ENCODE results near the gene B9D2.

GRCh38 chr19:41318696-41319499 is 45.1 kb downstream of the B9D2 start:
- no peak for TF ChIP-seq POLR2AphosphoS5 (IDR thresholded peaks at IDR 0.05; ENCODE audit: low read depth)
- TF ChIP-seq CTCF (conservative IDR thresholded peaks at IDR 0.05; ENCODE audit: low read depth in 2 of 2), result no peak
- TF ChIP-seq JUNB (IDR thresholded peaks at IDR 0.05; ENCODE audit: unreplicated experiment), result no peak
- TF ChIP-seq EZH2phosphoT487 (IDR thresholded peaks at IDR 0.05; ENCODE audit: unreplicated experiment), result no peak
